Heart right ventricle (tissue), 16 donors: ENCODE measurements around the gene ZBTB7C. TPM values are rescaled to one million over a fixed set of nuclear protein-coding genes. Genes with fewer than 3 reads are reported as not detected.
A peak's percentile ranks its signal among the peaks of the same experiment; 100 is the strongest.

Experiments
- ATAC-seq, 8 donors: fragments of 200-7000 bp; cut with Tn5 transposase; one replicate each; pipeline ENCODE4 v1.9.1; 2020; ENCODE audit warnings: mild to moderate bottlenecking in 8 of 8, moderate library complexity in 8 of 8, moderate number of reproducible peaks in 1 of 8
- DNase-seq, 2 donors: peaks; one replicate each; pipeline ENCODE4 v3.0.0-alpha.2; 2020
- H3K27ac ChIP-seq, 10 donors: fragments of 200-600 bp; sonication (generic) in 2 of 10; one replicate each; pipeline versions ENCODE4 v1.5.0 to v1.8.0; 2020 to 2022; ENCODE audit warnings: mild to moderate bottlenecking in 3 of 10
- H3K27me3 ChIP-seq, 7 donors: fragments of 200-600 bp; one replicate each; pipeline ENCODE4 v1.8.0; 2021 to 2022; ENCODE audit warnings: mild to moderate bottlenecking in 2 of 7
- H3K36me3 ChIP-seq, 9 donors: fragments of 200-600 bp; sonication (generic) in 1 of 9; one replicate each; pipeline versions ENCODE4 v1.5.0 to v1.8.0; 2020 to 2022; ENCODE audit warnings: mild to moderate bottlenecking in 2 of 9
- H3K4me1 ChIP-seq, 9 donors: fragments of 200-600 bp; sonication (generic) in 1 of 9; one replicate each; pipeline versions ENCODE4 v1.5.0 to v1.8.0; 2020 to 2022; ENCODE audit warnings: mild to moderate bottlenecking in 4 of 9
- H3K4me3 ChIP-seq, 10 donors: fragments of 200-600 bp; sonication (generic) in 2 of 10; one replicate each; pipeline versions ENCODE4 v1.5.0 to v1.8.0; 2020 to 2022; ENCODE audit warnings: mild to moderate bottlenecking in 7 of 10, moderate library complexity in 2 of 10
- H3K9me3 ChIP-seq, 11 donors: fragments of 200-600 bp in 10 of 11; sonication (generic) in 2 of 11; one replicate each; pipeline versions ENCODE4 v1.5.0 to v1.8.0; 2013 to 2022; ENCODE audit warnings: mild to moderate bottlenecking in 2 of 11, control low read depth in 1 of 11, moderate library complexity in 1 of 11
- CTCF ChIP-seq, 9 donors: fragments of 200-600 bp; sonication (generic) in 2 of 9; IDR thresholded peaks; one replicate each; pipeline versions ENCODE4 v1.5.0 to v1.8.0; 2021 to 2022; ENCODE audit warnings: antibody characterized with exemption in 9 of 9, mild to moderate bottlenecking in 5 of 9, moderate library complexity in 1 of 9
- WGBS, 2 donors: extraction: QIAGEN DNeasy Blood & Tissue Kit; methylation state at CpG; one replicate each; pipeline ENCODE4 v1.1.7; 2013; ENCODE audit warnings: inconsistent platforms in 1 of 2; 5-methylcytosine and 5-hydroxymethylcytosine counted together
- intact Hi-C, 10 donors: fragments of 100-400 bp; cut with DNase I; formaldehyde crosslinking; loops; one replicate each; pipeline versions ENCODE4 v1.11.1 to v1.14.2; 2022
- polyA plus RNA-seq, 2 donors: library from polyadenylated mRNA; stranded (reverse); fragments of 200-250 nt; gene quantifications; one replicate each; pipeline ENCODE4 v1.2.3, GENCODE V29; 2013
- total RNA-seq, 10 donors: library from RNA; stranded (reverse); fragmentation: NEBNext Ultra II Directional in 3 of 10; extraction: Animal tissue kit (Norgen Biotek cat#: 25700) in 3 of 10; gene quantifications; one replicate each; pipeline versions ENCODE4 v1.2.1 to v1.2.4, GENCODE V29; 2021 to 2023
- donor health status: Arrhythmogenic right ventricular cardiomyopathy.
- donor health status: ischemic (EF 13 %, LVEDD 7.1; RV severe dilation, severe dysfunction).
- donor health status: healthy with polysubstance abuse.
- donor health status: DM: no; HTN: yes; CAD: no.
- donor health status: DM: no; HTN: no; CAD: no.
- donor health status: ischemic (EF 25% LVEDD 6.9; RV normal size, moderate dysfunction).
- donor health status: ischemic (EF 25% LVEDD 5.7; RV mildly dilated, moderate dysfunction).
- donor health status: healthy.
- donor health status: DM: yes; HTN: yes; CAD: no.
- donor health status: Ischemic cardiomyopathy.
- donor health status: ischemic (EF 35%, LVEDD 5.7; RV mildly dilated, moderate dysfunction).
- donor health status: nonischemic (EF 11% LVEDD 7.7; RV severe dilation, severe dysfunction).
- donor health status: DM: yes; HTN: yes; CAD: no.
- donor health status: PGD.
- donor health status: ischemic (EF 29% LVEDD 5.4; RV normal size, mild dysfunction).
- donor health status: nonischemic (EF 23%, LVEDD 6.1; RV moderate dilation, normal function).

ZBTB7C gene
- total and polyA plus RNA-seq, 12 donors: 0.49 to 6.3 (median 1.5) TPM

GRCh38 chr18:48000701-48001100, 408.5 kb downstream of the ZBTB7C start:
- no peak overlapping the region for H3K4me3 ChIP-seq
- TF ChIP-seq CTCF (IDR thresholded peaks at IDR 0.05): no peak
- DNase-seq: no peak

GRCh38 chr18:47999801-48000248, 409.4 kb downstream of the ZBTB7C start:
- Histone ChIP-seq H3K36me3 (no peaks in the 10 kb centered on the region), H3K27me3 (no peaks in the 10 kb centered on the region), H3K9me3 (peaks cover 0 to 11% (median 0%) of the 10 kb centered on the region in 11 donors), H3K4me1 (peaks cover 0 to 20% (median 14%) of the 10 kb centered on the region in 9 donors), H3K4me3 (no peak overlapping the region), H3K27ac (no peak overlapping the region)
- DNase-seq (no peak), ATAC-seq (no peak)
- no peak for TF ChIP-seq CTCF (IDR thresholded peaks at IDR 0.05)
- 69 to 72% methylated on average over 4 of the region's 4 CpGs for WGBS, 2 donors
- intact Hi-C loops: loop anchor here in 7 of 10 donors (5.0 to 10.0 kb wide), 5 partner anchors 65 to 155 kb away; partner anchors contain the start of gene SMAD2 (in 5 of the 7)

More at GRCh38 chr18:48000701-48001100, 408.5 kb downstream of the ZBTB7C start:
- 94 to 96% methylated on average over 4 of the region's 4 CpGs for WGBS, 2 donors
- Histone ChIP-seq H3K4me1 (peaks cover 0 to 20% (median 14%) of the 10 kb centered on the region in 9 donors), H3K9me3 (peaks cover 0 to 11% (median 0%) of the 10 kb centered on the region in 11 donors), H3K36me3 (no peaks in the 10 kb centered on the region), H3K27ac (no peak overlapping the region), H3K27me3 (no peaks in the 10 kb centered on the region)
- intact Hi-C loops: loop anchor here in 7 of 10 donors (5.0 to 10.0 kb wide), 5 partner anchors 66 to 156 kb away; partner anchors contain the start of gene SMAD2 (in 5 of the 7)
- ATAC-seq: no peak

- H3K27me3 ChIP-seq: no peaks in the 10 kb centered on the region
- whole genome bisulfite sequencing, 2 donors: 59 to 63% methylated on average over 5 of the region's 5 CpGs
- peaks cover 0 to 8% (median 0%) of the 10 kb centered on the region in 9 donors for H3K4me1 ChIP-seq
- no peak overlapping the region for H3K4me3 ChIP-seq
- H3K9me3 ChIP-seq: peaks cover 0 to 11% (median 0%) of the 10 kb centered on the region in 11 donors
- DNase-seq: no peak
- TF ChIP-seq CTCF (IDR thresholded peaks at IDR 0.05): peak in 5 of 9 donors; percentile 21 to 41 (median 32)
- no peaks in the 10 kb centered on the region for H3K36me3 ChIP-seq
- H3K27ac ChIP-seq: no peak overlapping the region
- intact Hi-C loops: no loop called here
- no peak for ATAC-seq
Observed at GRCh38 chr18:47997338-47997780, 411.8 kb downstream of the ZBTB7C start.

- TF ChIP-seq CTCF (IDR thresholded peaks at IDR 0.05): no peak
- ATAC-seq (no peak), DNase-seq (no peak)
- H3K27me3 ChIP-seq: no peaks in the 10 kb centered on the region
- intact Hi-C loops: no loop called here
- WGBS, 2 donors: 39 to 42% methylated on average over 3 of the region's 3 CpGs
- no peak overlapping the region for H3K27ac ChIP-seq
- H3K9me3 ChIP-seq: peaks cover 0 to 11% (median 0%) of the 10 kb centered on the region in 11 donors
- no peaks in the 10 kb centered on the region for H3K36me3 ChIP-seq
- H3K4me3 ChIP-seq: no peak overlapping the region
- peaks cover 0 to 11% (median 0%) of the 10 kb centered on the region in 9 donors for H3K4me1 ChIP-seq
Observed at GRCh38 chr18:47996091-47996541, 413.1 kb downstream of the ZBTB7C start.
